ENCODE data around the gene IARS2.
"Not testable (repeated sequence)": the region's sequence is repeated elsewhere in the genome, so short reads cannot be mapped to it uniquely, and the experiment has no call there.

IARS2 gene

DNA sequence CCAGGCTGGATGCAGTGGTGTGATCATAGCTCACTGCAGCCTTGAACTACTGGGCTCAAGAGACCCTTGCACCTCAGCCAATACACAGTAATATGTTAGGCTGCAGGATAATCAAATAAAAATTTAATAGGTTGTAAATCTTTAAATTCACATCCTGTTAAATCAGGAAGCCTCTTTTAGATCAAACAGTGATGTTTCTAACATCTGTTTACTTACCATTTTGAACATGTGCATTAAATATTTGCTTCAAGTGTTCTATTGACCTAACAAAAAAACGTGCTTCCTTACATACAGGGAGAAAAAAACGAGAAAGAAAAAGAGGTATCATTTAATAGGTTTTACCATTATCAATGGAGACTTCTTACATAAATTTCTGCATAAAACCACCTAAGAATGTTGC is 70.6 kb downstream of the IARS2 start:
- TF ChIP-seq, protein P1, sequence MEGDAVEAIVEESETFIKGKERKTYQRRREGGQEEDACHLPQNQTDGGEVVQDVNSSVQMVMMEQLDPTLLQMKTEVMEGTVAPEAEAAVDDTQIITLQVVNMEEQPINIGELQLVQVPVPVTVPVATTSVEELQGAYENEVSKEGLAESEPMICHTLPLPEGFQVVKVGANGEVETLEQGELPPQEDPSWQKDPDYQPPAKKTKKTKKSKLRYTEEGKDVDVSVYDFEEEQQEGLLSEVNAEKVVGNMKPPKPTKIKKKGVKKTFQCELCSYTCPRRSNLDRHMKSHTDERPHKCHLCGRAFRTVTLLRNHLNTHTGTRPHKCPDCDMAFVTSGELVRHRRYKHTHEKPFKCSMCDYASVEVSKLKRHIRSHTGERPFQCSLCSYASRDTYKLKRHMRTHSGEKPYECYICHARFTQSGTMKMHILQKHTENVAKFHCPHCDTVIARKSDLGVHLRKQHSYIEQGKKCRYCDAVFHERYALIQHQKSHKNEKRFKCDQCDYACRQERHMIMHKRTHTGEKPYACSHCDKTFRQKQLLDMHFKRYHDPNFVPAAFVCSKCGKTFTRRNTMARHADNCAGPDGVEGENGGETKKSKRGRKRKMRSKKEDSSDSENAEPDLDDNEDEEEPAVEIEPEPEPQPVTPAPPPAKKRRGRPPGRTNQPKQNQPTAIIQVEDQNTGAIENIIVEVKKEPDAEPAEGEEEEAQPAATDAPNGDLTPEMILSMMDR (IDR thresholded peaks at IDR 0.05; ENCODE audit: borderline replicate concordance, insufficient read depth, low read depth, low read length) = no peak
- H3K4me3 ChIP-seq (ENCODE audit: low read depth, low read length) = no peak overlapping the region

DNA sequence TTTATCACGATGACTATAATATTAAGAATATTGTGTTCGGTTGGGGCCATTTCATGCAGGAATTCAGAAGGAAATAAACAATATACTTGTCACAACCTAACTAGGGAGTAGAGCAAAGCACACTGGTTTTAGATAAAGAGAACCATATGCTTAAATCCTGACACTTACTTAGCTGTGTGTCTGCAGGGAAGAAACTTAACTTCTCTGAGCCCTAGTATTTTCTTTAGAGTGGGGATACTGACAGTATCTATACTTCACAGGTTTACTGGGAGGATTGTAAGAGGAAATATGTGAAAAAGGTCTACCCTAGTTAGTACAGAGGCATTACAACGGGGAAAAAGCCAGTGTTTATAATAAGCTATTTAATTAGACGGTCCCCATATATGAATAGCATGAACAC is 72.9 kb downstream of the IARS2 start:
- TF ChIP-seq, protein P1 (IDR thresholded peaks at IDR 0.05; ENCODE audit: borderline replicate concordance, insufficient read depth, low read depth, low read length) = no peak
- no peak overlapping the region for H3K4me3 ChIP-seq (ENCODE audit: low read depth, low read length)

DNA sequence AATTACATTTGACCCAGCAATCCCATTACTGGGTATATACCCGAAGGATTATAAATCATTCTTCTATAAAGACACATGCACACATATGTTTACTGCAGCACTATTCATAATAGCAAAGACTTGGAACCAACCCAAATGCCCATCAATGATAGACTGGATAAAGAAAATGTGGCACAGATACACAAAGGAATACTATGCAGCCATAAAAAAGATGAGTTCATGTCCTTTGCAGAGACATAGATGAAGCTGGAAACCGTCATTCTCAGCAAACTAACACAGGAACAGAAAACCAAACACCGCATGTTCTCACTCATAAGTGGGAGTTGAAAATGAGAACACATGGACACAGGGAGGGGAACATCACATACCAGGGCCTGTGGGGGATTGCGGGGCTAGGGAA is 76.0 kb downstream of the IARS2 start:
- not testable (repeated sequence) for H3K4me3 ChIP-seq (ENCODE audit: low read depth, low read length)

DNA sequence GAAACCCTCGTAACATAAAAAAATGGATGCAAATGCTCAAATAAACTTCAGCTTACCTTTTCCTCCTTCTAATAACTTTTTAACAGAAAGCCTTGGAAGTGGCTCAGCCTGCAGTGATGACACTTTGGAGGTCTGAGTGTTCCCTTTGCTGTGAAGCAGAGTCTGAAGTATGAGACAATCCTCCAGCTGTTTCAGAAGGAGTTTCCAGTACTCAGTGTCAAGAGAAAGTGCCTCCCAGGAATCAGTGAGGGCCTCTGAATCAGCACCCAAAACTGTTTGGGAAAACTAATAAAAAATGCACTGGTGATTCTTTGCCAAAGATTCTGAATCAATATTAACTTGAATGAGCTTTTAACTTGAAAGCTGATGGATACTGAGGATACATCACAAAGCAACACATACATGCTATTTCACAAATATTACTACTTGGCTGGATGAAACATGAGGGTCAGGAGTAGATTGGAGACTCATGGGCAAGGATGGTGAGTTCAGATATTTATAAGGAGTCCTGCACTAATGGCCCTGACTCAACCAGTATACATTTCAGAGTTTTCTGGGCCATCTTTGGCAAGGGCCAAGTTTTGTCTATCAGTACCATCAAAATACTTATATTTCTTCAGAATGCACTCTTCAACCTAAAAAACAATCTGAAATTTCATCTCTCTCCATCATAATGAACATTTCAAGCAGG is 77.0 kb downstream of the IARS2 start:
- H3K4me3 ChIP-seq (ENCODE audit: low read depth, low read length) = no peak overlapping the region
- TF ChIP-seq, protein P1 (IDR thresholded peaks at IDR 0.05; ENCODE audit: borderline replicate concordance, insufficient read depth, low read depth, low read length) = no peak

DNA sequence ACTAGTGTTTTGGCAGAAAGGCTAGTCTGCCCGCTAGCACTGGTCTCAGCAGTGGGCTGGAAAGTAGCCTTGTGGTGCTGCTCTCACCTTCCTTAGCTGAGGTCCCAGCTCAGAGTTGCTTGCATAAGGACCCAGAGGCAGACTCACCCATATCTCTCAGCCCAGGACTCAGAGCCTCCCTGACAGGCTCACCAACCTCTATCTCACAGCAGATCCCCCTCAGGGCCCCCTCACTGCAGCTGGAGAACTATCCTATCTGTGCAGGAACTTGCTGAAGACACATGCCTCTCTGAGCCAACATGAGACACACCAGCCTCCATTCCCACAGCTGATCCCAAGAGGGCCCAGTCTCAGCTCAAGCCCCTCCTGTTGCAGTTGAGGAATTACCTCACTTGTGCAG is 82.6 kb downstream of the IARS2 start:
- TF ChIP-seq, protein P1 (IDR thresholded peaks at IDR 0.05; ENCODE audit: borderline replicate concordance, insufficient read depth, low read depth, low read length) = no peak
- H3K4me3 ChIP-seq (ENCODE audit: low read depth, low read length) = no peak overlapping the region

DNA sequence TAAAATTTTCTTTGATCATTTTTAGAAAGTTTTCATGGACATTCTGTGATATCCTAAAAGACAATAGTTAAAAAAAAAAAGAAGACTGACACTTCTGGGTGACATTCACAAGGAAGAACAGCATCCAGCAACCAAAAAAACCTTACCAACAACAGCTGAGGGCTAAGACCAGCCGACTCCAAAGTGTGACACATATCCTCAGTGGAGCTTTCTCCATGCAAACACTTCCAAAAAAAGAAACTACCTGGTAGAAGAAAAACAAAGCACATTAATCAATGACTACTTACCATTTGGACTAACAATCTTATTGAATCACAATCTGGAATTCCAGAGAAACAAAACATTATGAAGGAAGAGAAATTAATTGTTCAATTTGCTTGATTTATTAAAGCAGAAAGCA is 88.2 kb downstream of the IARS2 start:
- TF ChIP-seq, protein P1 (IDR thresholded peaks at IDR 0.05; ENCODE audit: borderline replicate concordance, insufficient read depth, low read depth, low read length) = no peak
- no peak overlapping the region for H3K4me3 ChIP-seq (ENCODE audit: low read depth, low read length)

DNA sequence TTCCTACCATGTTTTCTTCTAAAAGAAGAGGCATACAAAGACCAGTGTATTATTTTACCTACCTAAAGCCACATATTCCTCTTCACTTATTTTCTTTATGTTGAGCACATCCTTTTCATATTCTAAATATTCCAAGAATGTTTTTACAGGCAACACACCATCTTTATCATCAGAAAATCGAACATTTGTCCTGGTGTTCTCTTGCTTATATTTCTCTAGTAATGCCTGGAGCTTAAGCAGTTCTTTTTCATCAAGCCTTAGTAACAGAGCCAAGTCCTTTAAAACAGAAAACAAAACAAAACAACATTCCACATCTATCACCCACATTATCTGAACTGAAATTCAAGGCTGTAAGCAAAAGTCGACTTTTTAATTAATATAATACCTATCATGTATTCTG is 88.7 kb downstream of the IARS2 start:
- no peak overlapping the region for H3K4me3 ChIP-seq (ENCODE audit: low read depth, low read length)
- TF ChIP-seq, protein P1 (IDR thresholded peaks at IDR 0.05; ENCODE audit: borderline replicate concordance, insufficient read depth, low read depth, low read length) = no peak
